GM23338 (cell line): ENCODE data around the gene IGF1R.

ENCODE experiments used
- CREB1 ChIP-seq: fragments of 250-450 bp; sonication (Bioruptor Pico); IDR thresholded peaks from 2 replicates; pipeline ENCODE4 v1.5.0; 2020; ENCODE audit warnings: low read depth, mild to moderate bottlenecking, moderate library complexity
- CTCF ChIP-seq, 2 experiments: fragments of 200-600 bp in 1 of 2; sonication (generic) in 1 of 2; conservative IDR thresholded peaks; 2 replicates each; pipeline versions ENCODE4 v1.5.1 to v1.6.1; 2016 to 2017; ENCODE audit warnings: antibody characterized with exemption in 2 of 2, low read depth in 2 of 2, mild to moderate bottlenecking in 2 of 2, moderate library complexity in 1 of 2
- ETS1 ChIP-seq: IDR thresholded peaks from 2 replicates; pipeline ENCODE4 v1.6.1; 2016; ENCODE audit warnings: antibody characterized with exemption
- EZH2 ChIP-seq: fragments of 200-600 bp; sonication (generic); IDR thresholded peaks from one replicate; pipeline ENCODE4 v1.8.0; 2017; ENCODE audit warnings: antibody characterized with exemption, mild to moderate bottlenecking, low read depth; ENCODE audit not compliant: unreplicated experiment
- EZH2phosphoT487 ChIP-seq: fragments of 200-600 bp; sonication (generic); IDR thresholded peaks from one replicate; pipeline ENCODE4 v1.8.1; 2018; ENCODE audit warnings: antibody characterized with exemption; ENCODE audit not compliant: unreplicated experiment
- JUNB ChIP-seq: IDR thresholded peaks from one replicate; pipeline ENCODE4 v1.6.1; 2016; ENCODE audit warnings: antibody characterized with exemption; ENCODE audit not compliant: unreplicated experiment
- POLR2AphosphoS5 ChIP-seq: IDR thresholded peaks from 2 replicates; pipeline ENCODE4 v1.6.1; 2016; ENCODE audit warnings: antibody characterized with exemption, low read depth
- ZNF114 ChIP-seq: fragments of 250-450 bp; sonication (Bioruptor Pico); IDR thresholded peaks from 2 replicates; pipeline ENCODE4 v1.5.0; 2020; ENCODE audit warnings: mild to moderate bottlenecking, moderate library complexity
- ZNF331 ChIP-seq: fragments of 250-450 bp; sonication (Bioruptor Pico); IDR thresholded peaks from 2 replicates; pipeline ENCODE4 v1.5.0; 2020; ENCODE audit warnings: low read depth, mild to moderate bottlenecking, moderate library complexity

- no peak for TF ChIP-seq POLR2AphosphoS5
- TF ChIP-seq CTCF (conservative IDR thresholded peaks at IDR 0.05; ENCODE audit: low read depth in 2 of 2), result no peak
- TF ChIP-seq EZH2, result no peak
- no peak for TF ChIP-seq EZH2phosphoT487
- no peak for TF ChIP-seq JUNB
- no peak for TF ChIP-seq ZNF114 (CRISPR knock-in tag)
- no peak for TF ChIP-seq ETS1
- no peak for TF ChIP-seq CREB1 (CRISPR knock-in tag)
- no peak for TF ChIP-seq ZNF331 (CRISPR knock-in tag)
These were observed 20.4 kb downstream of the IGF1R start for GRCh38 chr15:98668566-98669308.
